T-helper 2 cell treated with Interferon-gamma antibody and Interleukin-4, amounts not matched to agents 5 μg/mL and 100 μg/mL, for 36 hours (primary cell): Measurements from ENCODE around the gene CHD9.
A peak's percentile ranks its signal among the peaks of the same experiment; 100 is the strongest.

ENCODE experiments used
- DNase-seq: peaks from one replicate; pipeline ENCODE4 v3.0.0; 2021; ENCODE audit warnings: low spot score
- H3K27ac Mint-ChIP-seq: one replicate; pipeline ENCODE4 v1.8.0; 2021; ENCODE audit warnings: mild to moderate bottlenecking, mixed read lengths
- H3K27me3 Mint-ChIP-seq: one replicate; pipeline ENCODE4 v1.8.0; 2021; ENCODE audit warnings: low read depth, mixed read lengths
- H3K36me3 Mint-ChIP-seq: one replicate; pipeline ENCODE4 v1.8.0; 2021; ENCODE audit warnings: low read depth, mixed read lengths
- H3K4me1 Mint-ChIP-seq: one replicate; pipeline ENCODE4 v1.8.0; 2021; ENCODE audit warnings: low read depth, mixed read lengths
- H3K4me3 Mint-ChIP-seq: one replicate; pipeline ENCODE4 v1.8.0; 2022; ENCODE audit warnings: mild to moderate bottlenecking, moderate library complexity, mixed read lengths
- H3K9me3 Mint-ChIP-seq: one replicate; pipeline ENCODE4 v1.8.0; 2021; ENCODE audit warnings: mixed read lengths

The CHD9 gene

DNA sequence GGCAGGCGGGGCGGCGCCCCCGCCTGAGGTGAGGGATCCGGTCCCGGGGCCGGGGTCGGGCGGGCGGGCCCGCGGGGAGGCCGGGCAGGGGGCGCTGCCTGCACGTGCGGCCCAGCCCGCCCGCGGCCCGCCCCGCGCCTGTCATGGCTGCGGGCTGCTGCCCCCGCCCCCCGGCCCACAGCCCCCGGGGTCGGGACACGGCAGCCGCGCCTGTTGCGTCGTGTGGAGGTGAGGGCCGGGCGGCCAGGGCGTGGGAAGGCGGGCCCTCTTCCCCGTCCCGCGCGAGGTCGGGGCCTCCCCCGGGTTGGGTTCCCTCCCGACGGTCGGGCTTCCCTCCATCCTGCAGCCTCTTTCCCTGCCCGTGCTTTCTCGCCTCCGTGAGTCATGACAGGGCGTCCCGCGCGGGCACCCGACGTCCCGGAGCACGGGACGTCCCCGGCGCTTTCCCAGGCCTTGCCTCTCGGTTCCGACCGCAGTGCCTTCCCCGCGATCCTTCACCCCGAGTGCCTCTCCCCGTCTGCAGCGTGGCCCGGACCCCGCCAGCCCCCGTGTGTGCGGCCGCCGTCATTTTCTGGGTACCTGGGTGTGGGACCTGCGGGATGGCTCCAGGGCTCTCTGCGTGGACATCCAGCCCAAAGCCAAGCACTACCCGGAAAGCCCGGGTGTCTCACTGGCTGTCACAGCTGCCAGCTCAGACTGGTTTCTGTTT lies 76.7 kb downstream of the CHD9 start:
- Mint-ChIP-seq H3K36me3 (peaks cover 4% of the 10 kb centered on the region), H3K9me3 (no peaks in the 10 kb centered on the region), H3K4me3 (peak overlapping the region; percentile 91), H3K27me3 (no peaks in the 10 kb centered on the region), H3K27ac (peak overlapping the region; percentile 93), H3K4me1 (peaks cover 15% of the 10 kb centered on the region)
- DNase-seq = peak; percentile 73

DNA sequence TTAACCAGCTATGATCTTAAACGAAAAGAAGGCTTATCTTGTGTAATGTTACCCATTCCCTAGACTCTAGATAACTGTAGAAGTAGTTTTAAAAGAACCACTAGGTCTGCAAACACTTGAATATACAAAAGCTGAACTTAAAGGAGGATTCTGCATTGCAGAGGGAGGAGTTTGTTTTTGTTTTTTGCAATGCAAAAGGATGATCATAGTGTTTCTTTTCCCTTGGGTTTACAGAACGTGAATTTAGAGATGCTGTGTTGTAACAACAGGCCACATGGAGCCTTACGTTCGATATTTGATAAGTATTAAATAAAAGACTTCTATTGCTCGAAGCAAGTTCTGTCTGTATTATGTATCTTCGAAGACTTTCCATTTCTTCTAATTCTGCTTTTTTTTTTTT lies 77.6 kb downstream of the CHD9 start:
- no peaks in the 10 kb centered on the region for H3K27me3 Mint-ChIP-seq
- peaks cover 15% of the 10 kb centered on the region for H3K4me1 Mint-ChIP-seq
- no peaks in the 10 kb centered on the region for H3K9me3 Mint-ChIP-seq
- no peak for DNase-seq
- H3K4me3 Mint-ChIP-seq = peak overlapping the region; percentile 91
- H3K36me3 Mint-ChIP-seq = peaks cover 4% of the 10 kb centered on the region
- peak overlapping the region; percentile 19 for H3K27ac Mint-ChIP-seq

DNA sequence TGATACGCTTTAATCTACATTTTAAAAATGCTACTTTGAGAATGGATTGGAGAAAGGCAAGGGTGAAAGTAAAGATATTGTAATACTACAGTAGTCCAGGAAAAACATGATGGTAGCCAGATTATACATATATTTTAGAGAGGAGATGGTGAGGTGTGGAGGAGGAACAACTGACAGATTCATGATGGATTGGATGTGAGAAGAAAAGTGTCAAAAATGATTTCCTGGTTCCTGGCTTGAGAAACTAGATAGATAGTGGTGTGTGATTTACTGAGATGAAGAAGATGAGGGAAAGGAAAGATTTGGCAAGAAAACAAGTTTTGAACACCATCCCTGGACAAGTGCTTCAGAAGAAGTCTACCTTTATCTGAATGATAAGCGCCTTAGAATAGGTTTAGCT lies 80.5 kb downstream of the CHD9 start:
- DNase-seq = no peak
- no peak overlapping the region for H3K27ac Mint-ChIP-seq
- no peaks in the 10 kb centered on the region for H3K27me3 Mint-ChIP-seq
- H3K36me3 Mint-ChIP-seq = peaks cover 3% of the 10 kb centered on the region
- H3K4me3 Mint-ChIP-seq = no peak overlapping the region
- no peaks in the 10 kb centered on the region for H3K9me3 Mint-ChIP-seq
- H3K4me1 Mint-ChIP-seq = peaks cover 8% of the 10 kb centered on the region

DNA sequence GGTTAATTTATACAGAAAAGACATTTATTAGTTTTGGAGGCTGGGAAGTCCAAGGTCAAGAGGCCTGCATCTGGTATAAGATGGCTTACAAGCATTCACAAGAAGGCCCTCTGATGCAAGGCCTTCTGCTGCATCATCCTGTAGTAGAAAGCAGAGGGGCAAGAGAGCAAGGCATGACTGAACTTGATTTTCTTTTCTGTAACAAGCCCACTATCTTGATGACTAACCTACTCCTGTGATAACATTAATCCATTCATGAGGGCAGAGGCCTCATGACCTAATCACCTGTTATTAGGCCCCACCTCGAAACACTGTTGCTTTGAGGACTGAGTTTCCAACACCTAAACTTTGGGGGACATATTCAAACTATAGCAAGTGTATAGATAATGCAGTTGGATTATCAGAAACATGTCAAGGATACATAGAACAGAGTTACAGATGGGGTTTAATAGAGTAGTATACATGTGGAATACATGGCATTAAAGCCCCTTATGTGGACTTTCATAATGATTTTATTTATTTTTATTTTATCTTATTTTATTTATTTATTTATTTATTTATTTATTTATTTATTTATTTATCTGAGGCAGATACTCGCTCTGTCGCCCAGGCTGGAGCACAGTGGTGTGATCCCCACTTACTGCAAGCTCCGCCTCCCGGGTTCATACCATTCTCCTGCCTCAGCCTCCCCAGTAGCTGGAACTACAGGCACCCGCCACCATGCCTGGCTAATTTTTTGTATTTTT lies 88.2 kb downstream of the CHD9 start:
- no peaks in the 10 kb centered on the region for H3K36me3 Mint-ChIP-seq
- no peaks in the 10 kb centered on the region for H3K4me1 Mint-ChIP-seq
- no peak overlapping the region for H3K27ac Mint-ChIP-seq
- no peak overlapping the region for H3K4me3 Mint-ChIP-seq
- H3K27me3 Mint-ChIP-seq = no peaks in the 10 kb centered on the region
- DNase-seq = no peak
- no peaks in the 10 kb centered on the region for H3K9me3 Mint-ChIP-seq

DNA sequence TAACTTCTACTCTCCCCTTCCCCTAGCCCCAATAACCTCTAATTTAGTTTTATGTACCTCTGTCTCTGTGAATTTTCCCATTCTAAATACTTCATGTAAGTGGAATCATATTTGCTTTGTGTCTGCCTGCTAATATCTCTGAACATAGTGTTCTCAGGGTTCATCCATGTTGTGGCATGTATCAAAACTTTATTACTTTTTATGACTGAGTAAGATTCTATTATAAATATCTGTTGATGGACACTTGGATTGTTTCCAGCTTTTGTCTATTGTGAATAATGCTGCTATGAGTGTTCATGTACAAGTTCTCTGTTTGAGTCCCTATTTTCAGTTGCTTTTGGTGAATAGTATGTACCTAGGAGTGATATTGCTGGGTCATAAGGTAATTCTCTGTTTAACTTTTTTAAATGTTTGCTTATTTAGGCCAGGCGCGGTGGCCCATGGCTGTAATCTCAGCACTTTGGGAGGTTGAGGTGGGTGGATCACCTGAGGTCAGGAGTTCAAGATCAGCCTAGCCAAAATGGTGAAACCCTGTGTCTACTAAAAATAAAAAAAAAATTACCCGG lies 92.8 kb downstream of the CHD9 start:
- Mint-ChIP-seq H3K4me3 (no peak overlapping the region), H3K27ac (no peak overlapping the region), H3K36me3 (peaks cover 8% of the 10 kb centered on the region), H3K27me3 (no peaks in the 10 kb centered on the region), H3K9me3 (peaks cover 8% of the 10 kb centered on the region), H3K4me1 (no peaks in the 10 kb centered on the region)
- no peak for DNase-seq

DNA sequence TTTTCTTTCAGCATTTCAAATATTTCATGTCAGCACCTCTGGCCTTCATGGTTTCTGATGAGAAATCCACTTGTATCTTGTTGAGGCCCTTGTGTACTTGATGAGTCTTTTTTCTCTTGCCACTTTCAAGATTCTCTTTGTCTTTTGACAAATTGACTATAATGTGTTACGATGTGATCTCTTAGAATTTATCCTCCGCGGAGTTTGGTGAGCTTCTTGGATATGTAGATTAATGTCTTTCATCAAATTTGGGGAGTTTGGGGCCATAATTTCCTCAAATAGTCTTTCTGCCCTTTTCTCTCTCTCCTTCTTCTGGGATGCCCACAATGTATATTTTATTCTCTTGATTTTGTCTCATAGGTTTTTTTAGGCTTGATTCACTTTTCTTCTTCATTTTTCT lies 96.0 kb downstream of the CHD9 start:
- Mint-ChIP-seq H3K27ac (no peak overlapping the region), H3K27me3 (no peaks in the 10 kb centered on the region), H3K9me3 (peaks cover 8% of the 10 kb centered on the region), H3K36me3 (peaks cover 8% of the 10 kb centered on the region), H3K4me3 (no peak overlapping the region), H3K4me1 (no peaks in the 10 kb centered on the region)
- no peak for DNase-seq

DNA sequence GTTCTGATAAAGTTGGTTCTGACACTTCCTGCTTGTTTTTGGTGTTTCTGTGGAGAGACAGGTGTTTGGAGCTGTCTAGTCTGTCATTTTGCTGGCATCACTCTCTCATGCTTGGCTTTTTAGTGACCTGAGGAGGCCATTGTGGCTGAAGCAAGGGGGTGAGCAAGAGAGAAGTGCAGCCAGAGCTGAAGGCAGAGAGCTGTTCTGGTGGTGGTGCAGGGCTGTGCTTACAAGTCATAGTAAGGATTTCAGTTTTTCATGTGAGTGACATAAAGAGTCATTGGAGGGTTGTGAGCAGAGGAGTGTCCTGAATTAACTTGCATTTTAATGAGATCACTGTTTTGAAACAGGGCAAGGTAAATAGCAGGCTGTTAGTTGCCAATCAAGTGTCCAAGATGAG lies 97.5 kb downstream of the CHD9 start:
- no peak overlapping the region for H3K4me3 Mint-ChIP-seq
- no peaks in the 10 kb centered on the region for H3K27me3 Mint-ChIP-seq
- no peak overlapping the region for H3K27ac Mint-ChIP-seq
- H3K4me1 Mint-ChIP-seq = no peaks in the 10 kb centered on the region
- DNase-seq = no peak
- H3K36me3 Mint-ChIP-seq = peaks cover 19% of the 10 kb centered on the region
- H3K9me3 Mint-ChIP-seq = peaks cover 8% of the 10 kb centered on the region

DNA sequence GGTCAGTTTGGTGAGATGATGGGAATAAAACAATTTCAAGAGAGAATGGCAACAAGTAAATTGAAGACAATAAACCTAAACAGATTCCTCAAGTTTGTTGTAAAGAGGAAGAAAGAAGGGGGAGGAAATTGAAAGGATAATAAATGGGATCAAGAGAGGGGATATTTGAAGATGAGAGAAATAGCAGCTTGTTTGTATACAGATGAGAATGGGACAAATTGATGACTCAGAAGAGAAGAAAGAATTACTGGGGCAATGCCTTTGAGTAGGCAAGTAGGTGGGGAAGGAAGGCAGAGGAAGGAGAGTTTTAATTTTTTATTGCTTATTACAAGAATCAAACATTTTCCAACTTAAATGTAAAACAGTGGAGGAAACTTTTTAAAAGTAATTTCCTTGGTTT lies 98.3 kb downstream of the CHD9 start:
- Mint-ChIP-seq H3K27me3 (no peaks in the 10 kb centered on the region), H3K36me3 (peaks cover 21% of the 10 kb centered on the region), H3K9me3 (peaks cover 8% of the 10 kb centered on the region), H3K4me3 (no peak overlapping the region), H3K27ac (no peak overlapping the region), H3K4me1 (no peaks in the 10 kb centered on the region)
- DNase-seq = no peak

DNA sequence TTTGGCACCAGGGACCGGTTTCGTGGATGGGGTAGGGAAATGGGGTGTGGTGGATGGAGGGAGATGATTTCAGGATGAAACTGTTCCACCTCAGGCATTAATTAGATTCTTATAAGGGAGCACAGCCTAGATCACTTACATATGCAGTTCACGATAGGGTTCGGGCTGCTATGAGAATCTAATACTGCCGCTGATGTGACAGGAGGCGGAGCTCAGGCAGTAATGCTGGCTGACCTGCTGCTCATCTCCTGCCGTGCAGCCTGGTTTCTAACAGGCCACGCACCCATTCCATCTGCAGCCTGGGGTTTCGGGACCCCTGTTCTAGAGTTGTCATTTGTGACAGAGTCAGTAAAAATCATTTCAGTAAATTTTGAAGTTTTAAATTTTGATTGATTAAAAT lies 99.7 kb downstream of the CHD9 start:
- Mint-ChIP-seq H3K4me1 (no peaks in the 10 kb centered on the region), H3K4me3 (no peak overlapping the region), H3K36me3 (peaks cover 13% of the 10 kb centered on the region), H3K27me3 (no peaks in the 10 kb centered on the region), H3K9me3 (no peaks in the 10 kb centered on the region), H3K27ac (no peak overlapping the region)
- DNase-seq = no peak

DNA sequence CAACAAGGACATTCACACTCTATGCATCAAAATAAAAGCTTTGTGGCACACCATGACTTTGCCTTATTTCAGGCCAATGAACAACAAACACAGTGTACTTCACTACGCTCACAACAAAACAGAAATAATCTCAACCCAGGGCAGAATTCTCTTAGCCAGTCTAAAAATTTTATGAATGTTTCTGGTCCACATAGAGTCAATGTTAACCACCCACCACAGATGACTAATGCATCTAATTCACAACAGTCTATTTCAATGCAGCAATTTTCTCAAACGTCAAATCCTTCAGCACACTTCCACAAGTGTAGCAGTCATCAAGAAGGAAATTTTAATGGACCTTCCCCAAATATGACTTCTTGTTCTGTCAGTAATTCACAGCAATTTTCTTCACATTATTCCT lies 101.7 kb downstream of the CHD9 start:
- no peaks in the 10 kb centered on the region for H3K4me1 Mint-ChIP-seq
- no peaks in the 10 kb centered on the region for H3K27me3 Mint-ChIP-seq
- DNase-seq = no peak
- H3K27ac Mint-ChIP-seq = no peak overlapping the region
- H3K4me3 Mint-ChIP-seq = no peak overlapping the region
- H3K36me3 Mint-ChIP-seq = peaks cover 13% of the 10 kb centered on the region
- H3K9me3 Mint-ChIP-seq = no peaks in the 10 kb centered on the region

DNA sequence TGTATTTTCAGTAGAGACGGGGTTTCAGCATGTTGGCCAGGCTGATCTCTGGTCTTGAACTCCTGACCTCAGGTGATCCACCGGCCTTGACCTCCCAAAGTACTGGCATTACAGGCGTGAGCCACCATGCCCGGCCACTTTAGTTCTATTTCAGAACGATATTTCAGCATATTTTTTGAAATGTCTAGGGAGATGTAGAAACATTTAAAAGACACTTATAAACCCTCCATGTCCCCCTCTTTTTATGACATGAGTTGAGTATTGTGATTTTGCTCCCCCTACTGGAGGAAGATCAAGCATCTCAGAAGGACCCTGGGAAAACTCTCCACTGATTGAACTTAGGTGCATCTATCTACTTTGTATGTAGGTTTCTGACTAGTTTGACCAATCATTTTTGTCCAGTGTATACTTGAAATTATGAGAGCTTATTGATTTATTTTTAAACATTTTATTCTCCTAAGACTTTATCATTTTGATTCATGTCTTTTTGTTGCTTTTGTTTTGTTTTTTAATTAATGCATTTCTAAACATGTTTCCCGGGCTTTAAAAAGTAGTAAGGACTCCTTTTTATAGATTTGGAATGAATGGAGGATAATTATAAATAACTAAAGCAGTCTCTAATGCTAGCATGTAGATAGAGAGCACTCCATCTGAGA lies 105.1 kb downstream of the CHD9 start:
- Mint-ChIP-seq H3K9me3 (no peaks in the 10 kb centered on the region), H3K27me3 (no peaks in the 10 kb centered on the region), H3K4me1 (no peaks in the 10 kb centered on the region), H3K4me3 (no peak overlapping the region), H3K36me3 (peaks cover 13% of the 10 kb centered on the region), H3K27ac (no peak overlapping the region)
- DNase-seq = no peak

DNA sequence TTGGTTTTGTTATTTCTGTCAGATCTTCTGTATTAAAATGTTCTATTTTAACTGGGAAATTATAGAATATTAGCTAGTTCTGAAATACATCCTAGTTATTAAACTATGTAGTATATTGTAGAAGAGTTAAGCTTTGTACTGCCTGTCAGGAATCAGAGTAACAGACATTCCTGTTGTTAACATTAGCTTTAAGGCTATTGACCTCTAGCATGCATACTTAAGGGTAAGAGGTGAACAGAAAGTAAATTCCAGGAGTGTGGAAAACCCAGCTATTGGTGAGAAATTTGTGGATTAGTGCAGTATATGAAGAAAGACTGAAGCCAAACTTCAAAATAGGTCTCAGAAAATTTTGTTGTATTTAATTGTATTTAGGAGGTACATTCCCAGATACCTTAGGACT lies 111.3 kb downstream of the CHD9 start:
- Mint-ChIP-seq H3K27me3 (no peaks in the 10 kb centered on the region), H3K9me3 (no peaks in the 10 kb centered on the region), H3K4me3 (no peak overlapping the region), H3K36me3 (no peaks in the 10 kb centered on the region), H3K27ac (no peak overlapping the region), H3K4me1 (no peaks in the 10 kb centered on the region)
- no peak for DNase-seq

DNA sequence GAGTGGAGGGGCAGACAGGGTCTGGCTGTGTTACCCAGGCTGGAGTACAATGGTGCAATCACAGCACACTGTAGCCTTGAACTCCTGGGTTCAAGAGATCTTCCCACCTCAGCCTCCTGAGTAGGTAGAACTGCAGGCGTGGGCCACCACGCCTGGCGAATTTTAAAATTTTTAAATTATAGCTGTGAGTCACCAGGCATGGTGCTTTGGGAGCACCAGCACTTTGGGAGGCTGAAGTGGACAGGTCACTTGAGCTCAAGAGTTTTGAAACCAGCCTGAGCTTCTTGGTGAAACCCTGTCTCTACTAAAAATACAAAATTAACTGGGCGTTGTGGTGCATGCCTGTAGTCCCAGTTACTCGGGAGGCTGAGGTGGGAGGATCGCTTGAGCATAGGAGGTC lies 114.0 kb downstream of the CHD9 start:
- H3K27me3 Mint-ChIP-seq = no peaks in the 10 kb centered on the region
- no peak overlapping the region for H3K27ac Mint-ChIP-seq
- no peaks in the 10 kb centered on the region for H3K9me3 Mint-ChIP-seq
- no peaks in the 10 kb centered on the region for H3K4me1 Mint-ChIP-seq
- DNase-seq = no peak
- H3K36me3 Mint-ChIP-seq = no peaks in the 10 kb centered on the region
- no peak overlapping the region for H3K4me3 Mint-ChIP-seq

DNA sequence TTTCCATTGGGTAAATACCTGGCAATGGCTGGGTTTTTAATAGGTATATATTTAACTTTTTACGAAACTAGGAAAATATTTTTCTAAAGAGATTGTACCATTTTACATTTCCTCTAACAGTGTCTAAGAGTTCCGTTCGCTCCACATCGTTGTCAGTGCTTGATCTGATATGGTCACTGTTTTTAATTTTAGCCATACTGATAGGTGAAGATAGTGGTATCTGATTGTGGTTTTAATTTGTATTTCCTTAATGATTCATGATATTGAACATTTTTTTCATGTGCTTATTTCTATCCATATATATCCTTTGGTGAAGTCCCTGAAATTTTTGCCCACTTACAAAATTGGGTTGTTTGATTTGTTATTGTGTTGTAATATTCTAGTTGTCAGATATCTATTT lies 117.7 kb downstream of the CHD9 start:
- H3K27ac Mint-ChIP-seq = no peak overlapping the region
- no peak for DNase-seq
- H3K27me3 Mint-ChIP-seq = no peaks in the 10 kb centered on the region
- H3K36me3 Mint-ChIP-seq = no peaks in the 10 kb centered on the region
- no peaks in the 10 kb centered on the region for H3K9me3 Mint-ChIP-seq
- H3K4me3 Mint-ChIP-seq = no peak overlapping the region
- H3K4me1 Mint-ChIP-seq = peaks cover 7% of the 10 kb centered on the region
